Kidney (tissue), 14 donors: ENCODE results near the gene KATNB1. TPM values are rescaled to one million over a fixed set of nuclear protein-coding genes. Genes with fewer than 3 reads are reported as not detected.
"Not testable (repeated sequence)": the region's sequence is repeated elsewhere in the genome, so short reads cannot be mapped to it uniquely, and the experiment has no call there.

Source experiments
- DNase-seq, 5 donors: peaks; one replicate each; pipeline ENCODE4 v3.0.0-alpha.2; 2013 to 2020
- FAIRE-seq: peaks from 2 replicates; lab custom pipeline; 2012; peaks lifted over from hg19 to GRCh38; lab: Jason Lieb, UNC
- H3K27ac ChIP-seq, 2 donors: one replicate each; pipeline ENCODE4 v1.7.0; 2013; ENCODE audit warnings: low read depth in 2 of 2, low read length in 2 of 2, inconsistent platforms in 1 of 2
- H3K27me3 ChIP-seq: one replicate; pipeline ENCODE4 v1.7.1; 2013; ENCODE audit warnings: low read length, inconsistent platforms; ENCODE audit not compliant: control insufficient read depth, insufficient read depth
- H3K36me3 ChIP-seq, 3 donors: one replicate each; pipeline versions ENCODE4 v1.7.0 to v1.7.1; 2013; ENCODE audit warnings: low read length in 3 of 3, control low read depth in 1 of 3, inconsistent platforms in 1 of 3; ENCODE audit not compliant: insufficient read depth in 3 of 3, control insufficient read depth in 2 of 3
- H3K4me1 ChIP-seq, 3 donors: one replicate each; pipeline versions ENCODE4 v1.7.0 to v1.7.1; 2013; ENCODE audit warnings: low read length in 3 of 3, inconsistent platforms in 1 of 3, low read depth in 1 of 3; ENCODE audit not compliant: control insufficient read depth in 2 of 3, insufficient read depth in 2 of 3
- H3K4me3 ChIP-seq, 3 donors: one replicate each; pipeline versions ENCODE4 v1.7.0 to v1.8.1; 2013; ENCODE audit warnings: low read length in 3 of 3, control low read depth in 1 of 3, inconsistent platforms in 1 of 3
- H3K9ac ChIP-seq, 3 donors: one replicate each; pipeline versions ENCODE4 v1.7.0 to v1.7.1; 2013; ENCODE audit warnings: low read length in 3 of 3, control low read depth in 1 of 3, inconsistent platforms in 1 of 3
- H3K9me3 ChIP-seq, 3 donors: one replicate each; pipeline versions ENCODE4 v1.7.0 to v1.7.1; 2013; ENCODE audit warnings: low read length in 3 of 3, control low read depth in 1 of 3, inconsistent platforms in 1 of 3; ENCODE audit not compliant: control insufficient read depth in 2 of 3, insufficient read depth in 1 of 3
- CTCF ChIP-seq: IDR thresholded peaks from 3 replicates; pipeline ENCODE4 v1.5.1; 2012; ENCODE audit warnings: mild to moderate bottlenecking, moderate library complexity, borderline replicate concordance; ENCODE audit not compliant: insufficient read depth; ENCODE audit errors: extremely low read depth
- intact Hi-C: fragments of 100-400 bp; cut with DNase I; formaldehyde crosslinking; loops from one replicate; pipeline ENCODE4 v1.11.1; 2022
- polyA plus RNA-seq: library from polyadenylated mRNA; stranded (reverse); fragments of 350-450 nt; fragmentation: Illumina TruSeq; extraction: RNeasy Lipid Tissue Mini Kit (QIAGEN cat#74804); gene quantifications from one replicate; pipeline ENCODE4 v1.2.3, GENCODE V29; 2014; ENCODE audit warnings: low read depth, low replicate concordance; ENCODE audit not compliant: insufficient read depth
- total RNA-seq: library from RNA; stranded (reverse); fragmentation: NEBNext Ultra II Directional; extraction: Animal tissue kit (Norgen Biotek cat#: 25700); gene quantifications from one replicate; pipeline ENCODE4 v1.2.1, GENCODE V29; 2021
- donor health status: control.
- donor health status: control.
- donor health status: control.
- donor health status: control.
- donor health status: control.
- donor health status: DM: yes; HTN: yes; CAD: no.
- donor health status: Normal renal cell carcinoma (clear cell type).

Gene KATNB1
- total and polyA plus RNA-seq, 2 donors from 2014 or later, result 13.9 to 14.5 TPM

GRCh38 chr16:57774705-57775285 is 39.2 kb downstream of the KATNB1 start:
- intact Hi-C loops, result no loop called here
- FAIRE-seq (no peak), DNase-seq (peak in 2 of 5 donors; percentile 42 to 51)
- Histone ChIP-seq H3K27ac (no peak overlapping the region), H3K4me1 (no peaks in the 10 kb centered on the region), H3K27me3 (no peaks in the 10 kb centered on the region), H3K9me3 (no peaks in the 10 kb centered on the region), H3K9ac (no peak overlapping the region), H3K36me3 (peaks cover 0 to 55% (median 24%) of the 10 kb centered on the region in 3 donors), H3K4me3 (no peak overlapping the region)
- TF ChIP-seq CTCF, result no peak

GRCh38 chr16:57775661-57776469 is 40.3 kb downstream of the KATNB1 start:
- H3K4me1 ChIP-seq, result no peaks in the 10 kb centered on the region
- peak; percentile 26 for TF ChIP-seq CTCF
- DNase-seq (peak; percentile 73 to 91 (median 89)), FAIRE-seq (no peak)
- H3K4me3 ChIP-seq, result no peak overlapping the region
- H3K27ac ChIP-seq, result no peak overlapping the region
- no peaks in the 10 kb centered on the region for H3K27me3 ChIP-seq
- H3K9me3 ChIP-seq, result no peaks in the 10 kb centered on the region
- intact Hi-C loops, result no loop called here
- H3K9ac ChIP-seq, result no peak overlapping the region
- peaks cover 0 to 46% (median 13%) of the 10 kb centered on the region in 3 donors for H3K36me3 ChIP-seq

- Histone ChIP-seq H3K27ac (no peak overlapping the region), H3K27me3 (no peaks in the 10 kb centered on the region), H3K9me3 (no peaks in the 10 kb centered on the region), H3K9ac (no peak overlapping the region), H3K4me3 (no peak overlapping the region), H3K36me3 (peaks cover 0 to 42% (median 10%) of the 10 kb centered on the region in 3 donors), H3K4me1 (peaks cover 0 to 14% (median 4%) of the 10 kb centered on the region in 3 donors)
- no peak for DNase-seq
- TF ChIP-seq CTCF, result no peak
- intact Hi-C loops, result no loop called here
- FAIRE-seq, result no peak
Observed at GRCh38 chr16:57778658-57779057, 43.1 kb downstream of the KATNB1 start.

- H3K4me3 ChIP-seq, H3K27ac ChIP-seq, H3K9me3 ChIP-seq, H3K9ac ChIP-seq, H3K27me3 ChIP-seq, intact Hi-C loops, FAIRE-seq: not testable (repeated sequence)
- peaks cover 0 to 49% (median 16%) of the 10 kb centered on the region in 3 donors for H3K36me3 ChIP-seq
- peaks cover 0 to 14% (median 4%) of the 10 kb centered on the region in 3 donors for H3K4me1 ChIP-seq
- peak in 1 of 5 donors; percentile 30 for DNase-seq
Observed at GRCh38 chr16:57779836-57780235, 44.3 kb downstream of the KATNB1 start.
